Natural killer cell (primary cell): ENCODE data around the gene PTCD2. TPM values are rescaled to one million over a fixed set of nuclear protein-coding genes. Genes with fewer than 3 reads are reported as not detected.

Source experiments
- ATAC-seq, 3 donors: fragments of 150-1000 bp in 2 of 3; fragments of 200-7000 bp in 1 of 3; cut with Tn5 transposase; 1 replicate in 1 of 3; 2 replicates in 2 of 3; pipeline ENCODE4 v1.10.0; 2021; ENCODE audit warnings: mild to moderate bottlenecking in 2 of 3, moderate library complexity in 2 of 3
- DNase-seq, 2 donors: peaks; one replicate each; pipeline versions ENCODE4 v3.0.0 to v3.0.0-alpha.2; 2013 to 2021; ENCODE audit warnings: mixed read lengths in 1 of 2
- H3K27ac ChIP-seq: one replicate; pipeline ENCODE4 v1.5.1; 2013; ENCODE audit warnings: mild to moderate bottlenecking, low read length
- H3K27me3 ChIP-seq: one replicate; pipeline ENCODE4 v1.6.1; 2013; ENCODE audit warnings: low read length; ENCODE audit not compliant: control insufficient read depth, insufficient read depth
- H3K36me3 ChIP-seq: one replicate; pipeline ENCODE4 v1.6.1; 2013; ENCODE audit warnings: low read length; ENCODE audit not compliant: control insufficient read depth, insufficient read depth
- H3K4me1 ChIP-seq: one replicate; pipeline ENCODE4 v1.6.1; 2013; ENCODE audit warnings: low read length; ENCODE audit not compliant: control insufficient read depth, insufficient read depth
- H3K4me3 ChIP-seq: one replicate; pipeline ENCODE4 v1.5.1; 2013; ENCODE audit warnings: low read length
- H3K9me3 ChIP-seq: one replicate; pipeline ENCODE4 v1.6.1; 2013; ENCODE audit warnings: low read length; ENCODE audit not compliant: control insufficient read depth, insufficient read depth
- H3K27ac Mint-ChIP-seq, 2 donors: one replicate each; pipeline ENCODE4 v1.8.0; 2022; ENCODE audit warnings: mild to moderate bottlenecking in 2 of 2, mixed read lengths in 2 of 2, moderate library complexity in 1 of 2
- H3K27me3 Mint-ChIP-seq, 2 donors: one replicate each; pipeline ENCODE4 v1.8.0; 2022; ENCODE audit warnings: low read depth in 2 of 2, mixed read lengths in 2 of 2
- H3K36me3 Mint-ChIP-seq: one replicate; pipeline ENCODE4 v1.8.0; 2022; ENCODE audit warnings: mixed read lengths
- H3K4me1 Mint-ChIP-seq, 2 donors: one replicate each; pipeline ENCODE4 v1.8.0; 2022; ENCODE audit warnings: mixed read lengths in 2 of 2
- H3K4me3 Mint-ChIP-seq: one replicate; pipeline ENCODE4 v1.8.0; 2022; ENCODE audit warnings: mild to moderate bottlenecking, moderate library complexity, mixed read lengths
- H3K9me3 Mint-ChIP-seq, 2 donors: one replicate each; pipeline ENCODE4 v1.8.0; 2022; ENCODE audit warnings: mixed read lengths in 2 of 2
- CTCF ChIP-seq: fragments of 200-600 bp; IDR thresholded peaks from one replicate; pipeline ENCODE4 v1.8.0; 2022; ENCODE audit warnings: antibody characterized with exemption
- WGBS: methylation state at CpG from one replicate; pipeline ENCODE4 v1.1.7; 2013; ENCODE audit warnings: missing lambda C conversion rate; ENCODE audit not compliant: insufficient coverage; 5-methylcytosine and 5-hydroxymethylcytosine counted together
- intact Hi-C: fragments of 100-400 bp; cut with micrococcal nuclease; formaldehyde crosslinking; loops from one replicate; pipeline ENCODE4 v1.14.2; 2022
- total RNA-seq, 4 donors: library from RNA; stranded (reverse); fragments of 120-200 nt in 1 of 4; gene quantifications; one replicate each; pipeline versions ENCODE4 v1.2.3 to v1.2.4, GENCODE V29; 2013 to 2022

Gene PTCD2
- total RNA-seq, 3 donors from 2014 or later (not counting 1 experiment from before 2014, with no cell fraction given), result 4.9 to 5.9 (median 5.0) TPM

- H3K27ac Mint-ChIP-seq, result no peak overlapping the region
- no peak overlapping the region for H3K4me3 Mint-ChIP-seq
- WGBS, result 76% methylated on average over 2 of the region's 3 CpGs
- H3K9me3 ChIP-seq, result no peaks in the 10 kb centered on the region
- H3K36me3 Mint-ChIP-seq, result no peaks in the 10 kb centered on the region
- intact Hi-C loops, result no loop called here
- no peaks in the 10 kb centered on the region for H3K27me3 Mint-ChIP-seq
- no peaks in the 10 kb centered on the region for H3K9me3 Mint-ChIP-seq
- TF ChIP-seq CTCF, result no peak
- DNase-seq (no peak), ATAC-seq (no peak)
- H3K27me3 ChIP-seq, result no peaks in the 10 kb centered on the region
- H3K4me1 Mint-ChIP-seq, result no peaks in the 10 kb centered on the region
- H3K4me1 ChIP-seq, result no peaks in the 10 kb centered on the region
- no peak overlapping the region for H3K27ac ChIP-seq
- H3K36me3 ChIP-seq, result peaks cover 12% of the 10 kb centered on the region
- H3K4me3 ChIP-seq, result no peak overlapping the region
Measured at GRCh38 chr5:72284559-72285423, 35.4 kb upstream of the PTCD2 start.

- H3K36me3 Mint-ChIP-seq, result no peaks in the 10 kb centered on the region
- intact Hi-C loops, result no loop called here
- Histone ChIP-seq H3K9me3 (no peaks in the 10 kb centered on the region), H3K4me3 (no peak overlapping the region), H3K36me3 (peaks cover 18% of the 10 kb centered on the region), H3K27ac (no peak overlapping the region), H3K27me3 (no peaks in the 10 kb centered on the region), H3K4me1 (no peaks in the 10 kb centered on the region)
- H3K27ac Mint-ChIP-seq, result no peak overlapping the region
- H3K4me3 Mint-ChIP-seq, result no peak overlapping the region
- no peak for TF ChIP-seq CTCF
- H3K27me3 Mint-ChIP-seq, result no peaks in the 10 kb centered on the region
- DNase-seq, result no peak
- no peak for ATAC-seq
- H3K9me3 Mint-ChIP-seq, result no peaks in the 10 kb centered on the region
- H3K4me1 Mint-ChIP-seq, result no peaks in the 10 kb centered on the region
- WGBS, result 92% methylated on average over 2 of the region's 3 CpGs
Measured at GRCh38 chr5:72285424-72285821, 34.8 kb upstream of the PTCD2 start.

DNA sequence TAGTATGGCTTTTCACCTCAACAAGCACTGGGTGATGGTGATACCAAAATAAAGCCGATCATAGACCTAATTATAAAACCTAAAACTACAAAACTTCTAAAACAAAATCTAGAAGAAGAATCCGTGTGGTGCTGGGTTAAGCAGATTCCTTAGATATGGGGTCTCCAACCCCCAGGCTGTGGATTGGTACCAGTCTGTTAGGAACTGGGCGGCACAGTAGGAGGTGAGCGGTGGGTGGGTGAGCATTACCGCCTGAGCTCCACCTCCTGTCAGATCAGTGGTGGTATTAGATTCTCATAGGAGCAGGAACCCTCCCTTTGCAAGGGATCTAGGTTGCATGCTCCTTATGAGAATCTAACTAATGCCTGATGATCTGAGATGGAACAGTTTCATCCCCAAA is 33.4 kb upstream of the PTCD2 start:
- Mint-ChIP-seq H3K9me3 (no peaks in the 10 kb centered on the region), H3K4me3 (no peak overlapping the region), H3K4me1 (no peaks in the 10 kb centered on the region), H3K27me3 (no peaks in the 10 kb centered on the region), H3K36me3 (no peaks in the 10 kb centered on the region), H3K27ac (no peak overlapping the region)
- Histone ChIP-seq H3K36me3 (peaks cover 16% of the 10 kb centered on the region), H3K4me1 (no peaks in the 10 kb centered on the region), H3K27me3 (no peaks in the 10 kb centered on the region), H3K27ac (no peak overlapping the region), H3K9me3 (no peaks in the 10 kb centered on the region), H3K4me3 (no peak overlapping the region)
- intact Hi-C loops, result no loop called here
- ATAC-seq (no peak), DNase-seq (no peak)
- 96% methylated on average over 5 of the region's 5 CpGs for WGBS
- TF ChIP-seq CTCF, result no peak

GRCh38 chr5:72288924-72289323 is 31.2 kb upstream of the PTCD2 start:
- Mint-ChIP-seq H3K27ac (no peak overlapping the region), H3K36me3 (no peaks in the 10 kb centered on the region), H3K27me3 (no peaks in the 10 kb centered on the region), H3K4me1 (peaks cover 0 to under 1% of the 10 kb centered on the region in 2 donors), H3K4me3 (no peak overlapping the region), H3K9me3 (no peaks in the 10 kb centered on the region)
- Histone ChIP-seq H3K27ac (no peak overlapping the region), H3K4me1 (no peaks in the 10 kb centered on the region), H3K4me3 (no peak overlapping the region), H3K36me3 (peaks cover 20% of the 10 kb centered on the region), H3K9me3 (no peaks in the 10 kb centered on the region), H3K27me3 (no peaks in the 10 kb centered on the region)
- no peak for TF ChIP-seq CTCF
- intact Hi-C loops, result no loop called here
- 65% methylated on average over 2 of the region's 2 CpGs for WGBS
- DNase-seq (no peak), ATAC-seq (no peak)
